Loucy (cell line): ENCODE data around the gene POLD4.

ENCODE experiments used
- H2AFZ ChIP-seq: fragments of 200-600 bp; sonication (generic); 2 replicates; pipeline ENCODE4 v1.6.0; 2016; ENCODE audit warnings: antibody characterized with exemption, mild to moderate bottlenecking, low read length, moderate library complexity
- H3F3A ChIP-seq: fragments of 200-600 bp; 2 replicates; pipeline ENCODE4 v1.6.0; 2016; ENCODE audit warnings: antibody characterized with exemption, low read depth, mild to moderate bottlenecking
- H3K27me3 ChIP-seq: fragments of 200-600 bp; sonication (generic); 2 replicates; pipeline ENCODE4 v1.6.1; 2014; ENCODE audit warnings: low read length, mild to moderate bottlenecking; ENCODE audit not compliant: insufficient read depth, poor library complexity, severe bottlenecking
- H3K36me3 ChIP-seq: fragments of 200-600 bp; sonication (generic); 2 replicates; pipeline ENCODE4 v1.6.1; 2016; ENCODE audit warnings: low read length; ENCODE audit not compliant: insufficient read depth
- H3K4me1 ChIP-seq: fragments of 200-600 bp; sonication (generic); 2 replicates; pipeline ENCODE4 v1.5.1; 2014; ENCODE audit warnings: low read length, mild to moderate bottlenecking; ENCODE audit not compliant: insufficient read depth, poor library complexity, severe bottlenecking
- H3K4me2 ChIP-seq: fragments of 200-600 bp; sonication (generic); 2 replicates; pipeline ENCODE4 v1.6.0; 2014; ENCODE audit warnings: antibody characterized with exemption, low read length, low read depth, mild to moderate bottlenecking; ENCODE audit not compliant: poor library complexity, severe bottlenecking
- H3K4me3 ChIP-seq: fragments of 200-600 bp; sonication (generic); 2 replicates; pipeline ENCODE4 v1.5.1; 2014; ENCODE audit warnings: low read length, mild to moderate bottlenecking, mixed read lengths; ENCODE audit not compliant: poor library complexity, severe bottlenecking
- H3K79me2 ChIP-seq: fragments of 200-600 bp; sonication (generic); 2 replicates; pipeline ENCODE4 v1.6.1; 2014; ENCODE audit warnings: low read length; ENCODE audit not compliant: insufficient read depth
- H3K9ac ChIP-seq: fragments of 200-600 bp; sonication (generic); 2 replicates; pipeline ENCODE4 v1.6.0; 2014; ENCODE audit warnings: mild to moderate bottlenecking, low read depth, low read length, moderate library complexity; ENCODE audit not compliant: poor library complexity, severe bottlenecking
- H3K9me2 ChIP-seq: fragments of 200-600 bp; sonication (generic); replicated peaks from 2 replicates; pipeline ENCODE4 v1.6.1; 2016; ENCODE audit warnings: low read depth, low read length, mixed read lengths
- H3K9me3 ChIP-seq: fragments of 200-600 bp; sonication (generic); 2 replicates; pipeline ENCODE4 v1.6.1; 2014; ENCODE audit warnings: mild to moderate bottlenecking, antibody characterized with exemption, low read length, low read depth; ENCODE audit not compliant: insufficient read depth
- H4K20me1 ChIP-seq: fragments of 200-600 bp; sonication (generic); 2 replicates; pipeline ENCODE4 v1.6.0; 2014; ENCODE audit warnings: antibody characterized with exemption, low read length, mild to moderate bottlenecking; ENCODE audit not compliant: insufficient read depth, poor library complexity, severe bottlenecking
- CTCF ChIP-seq: fragments of 200-600 bp; sonication (generic); conservative IDR thresholded peaks from 2 replicates; pipeline ENCODE4 v1.5.1; 2014; ENCODE audit warnings: mild to moderate bottlenecking, antibody characterized with exemption, low read length
- EZH2phosphoT487 ChIP-seq: fragments of 200-600 bp; IDR thresholded peaks from 2 replicates; pipeline ENCODE4 v1.6.1; 2018; ENCODE audit warnings: antibody characterized with exemption, mild to moderate bottlenecking, moderate library complexity, borderline replicate concordance

The POLD4 gene

GRCh38 chr11:67349036-67349435 is 4.3 kb downstream of the POLD4 start:
- no peaks in the 10 kb centered on the region for H3K27me3 ChIP-seq
- H3F3A ChIP-seq = no peaks in the 10 kb centered on the region
- H4K20me1 ChIP-seq = no peaks in the 10 kb centered on the region
- TF ChIP-seq CTCF (no peak), EZH2phosphoT487 (no peak)
- H3K4me1 ChIP-seq = peaks cover 28% of the 10 kb centered on the region
- H3K4me2 ChIP-seq = no peak overlapping the region
- no peaks in the 10 kb centered on the region for H3K36me3 ChIP-seq
- H3K4me3 ChIP-seq = no peak overlapping the region
- no peak overlapping the region for H2AFZ ChIP-seq
- no peaks in the 10 kb centered on the region for H3K9me2 ChIP-seq
- peaks cover 9% of the 10 kb centered on the region; the same call in 1 of the 2 replicates for H3K79me2 ChIP-seq
- H3K9me3 ChIP-seq = no peaks in the 10 kb centered on the region
- H3K9ac ChIP-seq = no peak overlapping the region

- Histone ChIP-seq H3K9me2 (no peaks in the 10 kb centered on the region), H2AFZ (no peak overlapping the region), H3K9me3 (no peaks in the 10 kb centered on the region), H3K4me1 (peaks cover 27% of the 10 kb centered on the region), H4K20me1 (no peaks in the 10 kb centered on the region), H3F3A (no peaks in the 10 kb centered on the region), H3K4me3 (no peak overlapping the region), H3K79me2 (peaks cover 9% of the 10 kb centered on the region; the same call in 1 of the 2 replicates), H3K9ac (peak overlapping the region; percentile 29), H3K36me3 (no peaks in the 10 kb centered on the region), H3K4me2 (no peak overlapping the region), H3K27me3 (no peaks in the 10 kb centered on the region)
- TF ChIP-seq EZH2phosphoT487 (no peak), CTCF (no peak)
These were observed 5.2 kb downstream of the POLD4 start for GRCh38 chr11:67347964-67348749.

- H2AFZ ChIP-seq = peak overlapping the region; percentile 22; the same call in 1 of the 2 replicates
- H3K4me1 ChIP-seq = peaks cover 18% of the 10 kb centered on the region
- no peaks in the 10 kb centered on the region for H3F3A ChIP-seq
- H3K27me3 ChIP-seq = no peaks in the 10 kb centered on the region
- H3K9me3 ChIP-seq = no peaks in the 10 kb centered on the region
- no peaks in the 10 kb centered on the region for H3K79me2 ChIP-seq
- H3K4me3 ChIP-seq = no peak overlapping the region
- TF ChIP-seq EZH2phosphoT487 (no peak), CTCF (peak; percentile 94)
- no peaks in the 10 kb centered on the region for H3K36me3 ChIP-seq
- no peak overlapping the region for H3K9ac ChIP-seq
- no peaks in the 10 kb centered on the region for H3K9me2 ChIP-seq
- H3K4me2 ChIP-seq = no peak overlapping the region
- no peaks in the 10 kb centered on the region for H4K20me1 ChIP-seq
These were observed 7.2 kb downstream of the POLD4 start for GRCh38 chr11:67345920-67346819.
